Muscle layer of duodenum (tissue), 2 donors: ENCODE results near the gene ARHGEF28.

Experiments used
- H3K27ac ChIP-seq: one replicate; pipeline ENCODE4 v1.7.0; 2013; ENCODE audit warnings: mild to moderate bottlenecking, low read length
- H3K27me3 ChIP-seq: one replicate; pipeline ENCODE4 v1.7.0; 2013; ENCODE audit warnings: low read depth, mild to moderate bottlenecking, control low read depth, low read length
- H3K36me3 ChIP-seq, 2 donors: one replicate each; pipeline ENCODE4 v1.7.0; 2013; ENCODE audit warnings: low read length in 2 of 2, control low read depth in 1 of 2, mild to moderate bottlenecking in 1 of 2; ENCODE audit not compliant: insufficient read depth in 2 of 2, control insufficient read depth in 1 of 2
- H3K4me1 ChIP-seq, 2 donors: one replicate each; pipeline ENCODE4 v1.7.0; 2013; ENCODE audit warnings: low read length in 2 of 2, mild to moderate bottlenecking in 2 of 2, control low read depth in 1 of 2, moderate library complexity in 1 of 2; ENCODE audit not compliant: insufficient read depth in 2 of 2, control insufficient read depth in 1 of 2
- H3K4me3 ChIP-seq, 2 donors: one replicate each; pipeline ENCODE4 v1.7.0; 2013; ENCODE audit warnings: low read length in 2 of 2, low read depth in 1 of 2, mild to moderate bottlenecking in 1 of 2
- H3K9me3 ChIP-seq, 2 donors: one replicate each; pipeline ENCODE4 v1.7.0; 2013; ENCODE audit warnings: low read length in 2 of 2, control low read depth in 1 of 2, mild to moderate bottlenecking in 1 of 2; ENCODE audit not compliant: control insufficient read depth in 1 of 2
- donor health status: healthy.

The ARHGEF28 gene

GRCh38 chr5:73663161-73663859, 37.3 kb downstream of the ARHGEF28 start:
- Histone ChIP-seq H3K27me3 (no peaks in the 10 kb centered on the region), H3K27ac (no peak overlapping the region), H3K4me1 (no peaks in the 10 kb centered on the region), H3K36me3 (no peaks in the 10 kb centered on the region), H3K9me3 (no peaks in the 10 kb centered on the region), H3K4me3 (no peak overlapping the region)

- no peaks in the 10 kb centered on the region for H3K9me3 ChIP-seq
- no peak overlapping the region for H3K27ac ChIP-seq
- H3K36me3 ChIP-seq: no peaks in the 10 kb centered on the region
- no peaks in the 10 kb centered on the region for H3K4me1 ChIP-seq
- no peak overlapping the region for H3K4me3 ChIP-seq
- no peaks in the 10 kb centered on the region for H3K27me3 ChIP-seq
Observed at GRCh38 chr5:73663860-73664240, 37.9 kb downstream of the ARHGEF28 start.

DNA sequence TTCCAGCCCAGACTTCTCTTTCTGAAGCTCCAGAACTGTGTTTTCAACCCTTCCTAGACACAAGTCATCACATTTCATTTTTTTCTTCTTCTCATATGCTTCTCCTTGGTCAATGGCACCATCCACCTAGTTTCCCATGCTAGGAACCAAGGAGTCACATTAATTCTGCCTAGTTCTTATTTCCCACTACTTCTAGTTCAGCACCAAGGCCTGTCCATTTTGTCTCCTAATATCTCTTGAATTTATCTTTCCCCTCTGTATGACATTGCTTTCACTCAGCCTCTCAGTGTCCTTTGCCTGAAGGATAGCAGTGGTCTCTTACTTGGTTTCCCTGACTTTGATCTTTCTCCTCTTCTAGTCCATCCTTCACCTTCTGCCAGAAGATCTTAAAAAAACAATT, 38.8 kb downstream of the ARHGEF28 start:
- Histone ChIP-seq H3K27ac (no peak overlapping the region), H3K27me3 (no peaks in the 10 kb centered on the region), H3K36me3 (no peaks in the 10 kb centered on the region), H3K4me3 (no peak overlapping the region), H3K9me3 (no peaks in the 10 kb centered on the region), H3K4me1 (no peaks in the 10 kb centered on the region)

- Histone ChIP-seq H3K9me3 (no peaks in the 10 kb centered on the region), H3K36me3 (no peaks in the 10 kb centered on the region), H3K27ac (no peak overlapping the region), H3K4me3 (no peak overlapping the region), H3K4me1 (no peaks in the 10 kb centered on the region), H3K27me3 (no peaks in the 10 kb centered on the region)
Observed at GRCh38 chr5:73666891-73667290, 40.9 kb downstream of the ARHGEF28 start.

DNA sequence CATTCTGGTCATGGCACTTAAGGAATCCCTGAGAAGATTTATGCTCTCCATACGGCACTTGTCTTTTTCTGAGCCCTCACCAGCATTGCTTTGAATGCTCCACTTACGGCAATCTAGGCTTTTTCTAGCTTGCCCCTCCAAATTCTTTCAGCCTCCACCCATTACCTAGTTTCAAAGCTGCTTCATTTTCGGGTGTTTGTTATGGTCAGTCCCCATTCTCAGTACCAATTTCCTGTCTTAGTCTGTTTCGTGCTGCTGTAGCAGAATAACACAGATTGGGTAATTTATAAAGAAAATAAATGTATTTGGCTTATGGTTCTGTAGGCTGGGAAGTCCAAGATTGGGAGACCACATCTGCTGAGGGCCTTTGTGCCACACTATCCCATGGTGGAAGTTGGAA, 42.0 kb downstream of the ARHGEF28 start:
- Histone ChIP-seq H3K27ac (no peak overlapping the region), H3K27me3 (no peaks in the 10 kb centered on the region), H3K36me3 (no peaks in the 10 kb centered on the region), H3K4me1 (no peaks in the 10 kb centered on the region), H3K9me3 (no peaks in the 10 kb centered on the region), H3K4me3 (no peak overlapping the region)

GRCh38 chr5:73668486-73669111, 42.6 kb downstream of the ARHGEF28 start:
- Histone ChIP-seq H3K4me3 (no peak overlapping the region), H3K36me3 (no peaks in the 10 kb centered on the region), H3K9me3 (no peaks in the 10 kb centered on the region), H3K27ac (no peak overlapping the region), H3K27me3 (no peaks in the 10 kb centered on the region), H3K4me1 (no peaks in the 10 kb centered on the region)

GRCh38 chr5:73670731-73671130, 44.7 kb downstream of the ARHGEF28 start:
- H3K27me3 ChIP-seq: no peaks in the 10 kb centered on the region
- H3K9me3 ChIP-seq: no peaks in the 10 kb centered on the region
- no peaks in the 10 kb centered on the region for H3K4me1 ChIP-seq
- H3K4me3 ChIP-seq: no peak overlapping the region
- no peaks in the 10 kb centered on the region for H3K36me3 ChIP-seq
- no peak overlapping the region for H3K27ac ChIP-seq

DNA sequence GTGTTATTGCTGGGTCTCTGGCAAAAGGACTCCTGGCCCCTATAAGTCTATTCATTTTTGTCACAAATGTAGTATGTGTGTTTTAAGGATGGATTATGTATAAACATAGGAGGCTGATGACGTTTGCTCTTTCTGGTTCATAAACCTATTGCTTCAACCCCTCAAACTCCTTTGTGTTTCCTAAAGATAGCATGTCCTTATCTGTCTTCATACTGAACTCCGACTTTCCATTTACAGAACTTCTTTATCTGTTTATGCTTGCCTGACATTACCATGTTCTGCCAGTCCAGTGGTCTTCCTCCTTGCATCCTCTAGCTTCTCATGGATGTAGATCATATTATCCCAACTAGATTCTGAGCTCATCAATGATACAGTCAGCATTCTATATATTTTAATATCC, 46.1 kb downstream of the ARHGEF28 start:
- Histone ChIP-seq H3K36me3 (no peaks in the 10 kb centered on the region), H3K4me1 (no peaks in the 10 kb centered on the region), H3K27ac (no peak overlapping the region)

DNA sequence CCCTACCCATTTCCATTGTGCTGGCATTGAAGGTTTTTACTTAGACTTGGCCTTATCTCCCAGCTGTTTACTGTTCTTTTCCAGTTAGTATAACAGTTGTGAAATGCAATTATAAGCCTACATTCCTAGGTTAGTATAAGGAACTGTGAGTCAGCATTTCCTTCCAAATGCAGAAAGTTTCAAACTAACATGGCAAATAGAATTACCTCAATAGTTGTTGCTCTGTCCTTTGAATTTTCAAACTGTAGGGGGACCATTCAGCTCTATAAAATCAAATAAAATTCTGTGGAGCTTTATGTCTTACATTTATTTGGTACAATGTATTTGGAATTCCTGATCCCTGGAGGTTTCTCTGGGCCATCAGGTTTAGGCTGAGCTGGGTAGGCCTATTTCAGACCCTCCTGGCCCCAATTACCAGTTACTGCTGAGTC, 47.2 kb downstream of the ARHGEF28 start:
- H3K4me1 ChIP-seq: no peaks in the 10 kb centered on the region
- no peak overlapping the region for H3K27ac ChIP-seq
- no peaks in the 10 kb centered on the region for H3K9me3 ChIP-seq

More for the DNA sequence above, 46.1 kb downstream of the ARHGEF28 start:
- Histone ChIP-seq H3K4me3 (no peak overlapping the region), H3K9me3 (no peaks in the 10 kb centered on the region), H3K27me3 (no peaks in the 10 kb centered on the region)

GRCh38 chr5:73674669-73675004, 48.6 kb downstream of the ARHGEF28 start:
- H3K27me3 ChIP-seq: no peaks in the 10 kb centered on the region
- no peak overlapping the region for H3K4me3 ChIP-seq
- H3K4me1 ChIP-seq: no peaks in the 10 kb centered on the region
- H3K36me3 ChIP-seq: no peaks in the 10 kb centered on the region
- no peak overlapping the region for H3K27ac ChIP-seq
- H3K9me3 ChIP-seq: no peaks in the 10 kb centered on the region

More for the DNA sequence above, 47.2 kb downstream of the ARHGEF28 start:
- H3K4me3 ChIP-seq: no peak overlapping the region
- H3K36me3 ChIP-seq: no peaks in the 10 kb centered on the region
- H3K27me3 ChIP-seq: no peaks in the 10 kb centered on the region

DNA sequence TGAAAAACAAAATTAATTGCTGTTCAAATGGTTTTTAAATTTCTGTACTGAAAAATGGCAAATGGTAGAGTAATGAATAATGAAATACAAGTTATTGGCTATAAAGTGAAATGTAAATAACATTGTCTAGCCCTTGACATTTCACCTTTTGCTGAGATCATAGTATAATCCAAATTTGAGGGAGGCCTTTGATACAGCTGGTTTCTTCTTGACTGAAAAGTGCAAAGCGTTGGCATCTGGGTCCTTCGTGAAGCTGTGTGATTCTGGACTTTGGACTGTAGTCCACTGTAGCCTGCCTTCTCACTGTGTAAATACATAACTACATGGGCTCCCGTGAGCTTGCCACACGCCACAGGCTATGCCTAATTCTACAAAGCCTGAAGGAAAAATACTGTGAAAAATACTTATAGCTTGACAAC, 52.3 kb downstream of the ARHGEF28 start:
- Histone ChIP-seq H3K27ac (no peak overlapping the region), H3K4me3 (no peak overlapping the region), H3K9me3 (no peaks in the 10 kb centered on the region), H3K27me3 (no peaks in the 10 kb centered on the region), H3K4me1 (no peaks in the 10 kb centered on the region), H3K36me3 (no peaks in the 10 kb centered on the region)

GRCh38 chr5:73678807-73679206, 52.8 kb downstream of the ARHGEF28 start:
- no peaks in the 10 kb centered on the region for H3K9me3 ChIP-seq
- H3K27ac ChIP-seq: no peak overlapping the region
- no peak overlapping the region for H3K4me3 ChIP-seq

More at GRCh38 chr5:73678807-73679206, 52.8 kb downstream of the ARHGEF28 start:
- Histone ChIP-seq H3K4me1 (no peaks in the 10 kb centered on the region), H3K27me3 (no peaks in the 10 kb centered on the region), H3K36me3 (no peaks in the 10 kb centered on the region)
